Keratinocyte (primary cell): ENCODE data around the gene TRAPPC2. TPM values are rescaled to one million over a fixed set of nuclear protein-coding genes. Genes with fewer than 3 reads are reported as not detected.

ENCODE experiments used
- DNase-seq: peaks from one replicate; pipeline ENCODE4 v3.0.0-alpha.2; 2011; ENCODE audit warnings: low read depth, missing footprints, low spot score
- FAIRE-seq: peaks from 2 replicates; lab custom pipeline; 2011; peaks lifted over from hg19 to GRCh38; lab: Jason Lieb, UNC
- H2AFZ ChIP-seq: 2 replicates; pipeline ENCODE4 v1.6.0; 2012; ENCODE audit warnings: low read length, control low read depth, inconsistent platforms; ENCODE audit not compliant: control insufficient read depth
- H3K27ac ChIP-seq: 2 replicates; pipeline ENCODE4 v1.5.1; 2011; ENCODE audit warnings: low read length; ENCODE audit not compliant: control insufficient read depth, insufficient read depth
- H3K27me3 ChIP-seq: 3 replicates; pipeline ENCODE4 v1.6.0; 2011; ENCODE audit warnings: low read length; ENCODE audit not compliant: control insufficient read depth, insufficient read depth; ENCODE audit errors: extremely low read depth
- H3K36me3 ChIP-seq, 2 experiments: 2 replicates in 1 of 2; 3 replicates in 1 of 2; pipeline ENCODE4 v1.5.1; 2011; ENCODE audit warnings: low read length in 2 of 2, mild to moderate bottlenecking in 1 of 2; ENCODE audit not compliant: control insufficient read depth in 2 of 2, insufficient read depth in 2 of 2; ENCODE audit errors: extremely low read depth in 1 of 2
- H3K4me1 ChIP-seq: 3 replicates; pipeline ENCODE4 v1.5.1; 2011; ENCODE audit warnings: low read length; ENCODE audit not compliant: control insufficient read depth, insufficient read depth; ENCODE audit errors: extremely low read depth
- H3K4me2 ChIP-seq: 3 replicates; pipeline ENCODE4 v1.6.0; 2011; ENCODE audit warnings: low read depth, low read length; ENCODE audit not compliant: control insufficient read depth, insufficient read depth; ENCODE audit errors: extremely low read depth
- H3K4me3 ChIP-seq, 3 experiments: fragments of 200-600 bp in 1 of 3; sonication (generic) in 1 of 3; 2 replicates in 2 of 3; 3 replicates in 1 of 3; pipeline ENCODE4 v1.5.1; 2011 to 2016; ENCODE audit warnings: low read length in 3 of 3, mild to moderate bottlenecking in 3 of 3, control low read depth in 2 of 3, inconsistent platforms in 1 of 3, low read depth in 1 of 3, mixed read lengths in 1 of 3, mixed run types in 1 of 3, moderate library complexity in 1 of 3; ENCODE audit not compliant: control insufficient read depth in 2 of 3, insufficient read depth in 2 of 3; ENCODE audit errors: extremely low read depth in 1 of 3
- H3K79me2 ChIP-seq: 2 replicates; pipeline ENCODE4 v1.6.0; 2012; ENCODE audit warnings: low read length; ENCODE audit not compliant: control insufficient read depth, insufficient read depth
- H3K9ac ChIP-seq: 3 replicates; pipeline ENCODE4 v1.6.0; 2011; ENCODE audit warnings: low read length; ENCODE audit not compliant: control insufficient read depth, insufficient read depth; ENCODE audit errors: extremely low read depth
- H3K9me1 ChIP-seq: 3 replicates; pipeline ENCODE4 v1.6.0; 2011; ENCODE audit warnings: low read length; ENCODE audit not compliant: control insufficient read depth, insufficient read depth; ENCODE audit errors: extremely low read depth
- H3K9me3 ChIP-seq: 2 replicates; pipeline ENCODE4 v1.5.1; 2012; ENCODE audit warnings: low read depth, low read length; ENCODE audit not compliant: control insufficient read depth
- H4K20me1 ChIP-seq: 3 replicates; pipeline ENCODE4 v1.6.0; 2011; ENCODE audit warnings: low read length; ENCODE audit not compliant: control insufficient read depth, insufficient read depth; ENCODE audit errors: extremely low read depth
- CTCF ChIP-seq, 3 experiments: IDR thresholded peaks in 1 of 3; conservative IDR thresholded peaks in 1 of 3; optimal IDR thresholded peaks in 1 of 3; 2 replicates in 2 of 3; 3 replicates in 1 of 3; pipeline versions ENCODE3 to v1.5.1; 2011; ENCODE audit warnings: low read length in 3 of 3, mild to moderate bottlenecking in 3 of 3, moderate library complexity in 2 of 3, control low read depth in 1 of 3, inconsistent platforms in 1 of 3; ENCODE audit not compliant: insufficient read depth in 2 of 3; ENCODE audit errors: extremely low read depth in 1 of 3
- EZH2 ChIP-seq: IDR thresholded peaks from one replicate; pipeline ENCODE4 v1.6.1; 2012; ENCODE audit warnings: inconsistent platforms, mild to moderate bottlenecking, low read length, moderate library complexity
- dilution Hi-C: fragments of 300-500 bp; cut with MboI; formaldehyde crosslinking; loops from one replicate; pipeline ENCODE4 v1.7.0; 2020; ENCODE audit warnings: low sequenced_read_pairs; ENCODE audit not compliant: extremely low pct_ligation_motif_present
- polyA plus RNA-seq, 5 experiments: library from polyadenylated mRNA; depleted of rRNA in 3 of 5; stranded (reverse) in 3 of 5; stranded (forward) in 1 of 5; unstranded in 1 of 5; fragments of >200 nt; gene quantifications; 1 replicate in 1 of 5; 2 replicates in 3 of 5; 3 replicates in 1 of 5; pipeline versions ENCODE4 v1.2.1 to v1.2.3, GENCODE V29; 2011 to 2012; ENCODE audit warnings: missing spikeins in 2 of 5, low read depth in 1 of 5, low replicate concordance in 1 of 5

The TRAPPC2 gene
- polyA plus RNA-seq, 1 donor (not counting 4 experiments of a cell fraction or from before 2014, with no cell fraction given): 19.0 TPM

GRCh38 chrX:13752646-13753045 is 18.2 kb upstream of the TRAPPC2 start:
- no peaks in the 10 kb centered on the region for H3K27me3 ChIP-seq
- no peaks in the 10 kb centered on the region for H3K9me3 ChIP-seq
- TF ChIP-seq CTCF (optimal IDR thresholded peaks at IDR 0.05 in 1 of 3, IDR thresholded peaks at IDR 0.05 in 1 of 3, conservative IDR thresholded peaks at IDR 0.05 in 1 of 3; ENCODE audit: extremely low read depth in 1 of 3, insufficient read depth in 2 of 3, low read length in 3 of 3) (no peak), EZH2 (no peak)
- H3K4me1 ChIP-seq: peaks cover 10% of the 10 kb centered on the region
- H3K79me2 ChIP-seq: no peaks in the 10 kb centered on the region
- H3K4me2 ChIP-seq: no peak overlapping the region
- FAIRE-seq (no peak), DNase-seq (no peak)
- no peaks in the 10 kb centered on the region for H4K20me1 ChIP-seq
- peak overlapping the region; percentile 23 for H3K27ac ChIP-seq
- no peak overlapping the region for H3K4me3 ChIP-seq
- no peaks in the 10 kb centered on the region for H3K9me1 ChIP-seq
- H3K36me3 ChIP-seq: peaks cover 11 to 16% of the 10 kb centered on the region in 2 experiments
- H2AFZ ChIP-seq: no peak overlapping the region
- H3K9ac ChIP-seq: no peak overlapping the region
- dilution Hi-C loops: no loop called here

GRCh38 chrX:13752141-13752540 is 17.7 kb upstream of the TRAPPC2 start:
- Histone ChIP-seq H3K9ac (no peak overlapping the region), H3K9me3 (no peaks in the 10 kb centered on the region), H3K79me2 (no peaks in the 10 kb centered on the region), H3K36me3 (peaks cover 8 to 12% of the 10 kb centered on the region in 2 experiments), H3K27me3 (no peaks in the 10 kb centered on the region), H3K9me1 (no peaks in the 10 kb centered on the region), H2AFZ (no peak overlapping the region), H3K27ac (peak overlapping the region; percentile 49), H4K20me1 (no peaks in the 10 kb centered on the region), H3K4me2 (no peak overlapping the region), H3K4me3 (no peak overlapping the region), H3K4me1 (peaks cover 12% of the 10 kb centered on the region)
- no peak for FAIRE-seq
- TF ChIP-seq EZH2 (no peak), CTCF (optimal IDR thresholded peaks at IDR 0.05 in 1 of 3, IDR thresholded peaks at IDR 0.05 in 1 of 3, conservative IDR thresholded peaks at IDR 0.05 in 1 of 3; ENCODE audit: extremely low read depth in 1 of 3, insufficient read depth in 2 of 3, low read length in 3 of 3) (no peak)
- DNase-seq: peak; percentile 32
- dilution Hi-C loops: no loop called here
